HEK293 (cell line): Measurements from ENCODE around the gene SHMT2.

Experiments
- CTCF ChIA-PET: fragments of 350-600 bp; formaldehyde crosslinking; extraction: SDS; loops from one replicate; lab custom pipeline; 2021; ENCODE audit warnings: antibody characterized with exemption; lab: Yijun Ruan, JAX
- POLR2A ChIA-PET: fragments of 300-600 bp; formaldehyde crosslinking; extraction: SDS; loops from one replicate; lab custom pipeline; 2020; ENCODE audit warnings: antibody characterized with exemption, inconsistent platforms; lab: Yijun Ruan, JAX
- H3K27ac ChIP-seq: fragments of 200-500 bp; sonication (Bioruptor generic); 2 replicates; pipeline ENCODE4 v1.5.1; 2014; ENCODE audit warnings: low read depth, low read length, control low read depth, inconsistent platforms; ENCODE audit errors: extremely low read depth
- H3K36me3 ChIP-seq, 2 experiments: fragments of 200-500 bp in 1 of 2; sonication (Bioruptor generic) in 1 of 2; 1 replicate in 1 of 2; 2 replicates in 1 of 2; pipeline ENCODE4 v1.5.1; 2014 to 2017; ENCODE audit warnings: inconsistent platforms in 2 of 2, low read length in 2 of 2; ENCODE audit not compliant: control insufficient read depth in 2 of 2, insufficient read depth in 1 of 2
- H3K4me1 ChIP-seq: fragments of 200-500 bp; sonication (Bioruptor generic); 2 replicates; pipeline ENCODE4 v1.5.1; 2014; ENCODE audit warnings: mild to moderate bottlenecking, low read length, inconsistent platforms; ENCODE audit not compliant: control insufficient read depth, insufficient read depth
- H3K4me3 ChIP-seq: 2 replicates; pipeline ENCODE4 v1.5.1; 2011; ENCODE audit warnings: low read depth, mild to moderate bottlenecking, control low read depth, low read length, moderate library complexity
- H3K9me3 ChIP-seq: fragments of 200-500 bp; sonication (Bioruptor generic); 2 replicates; pipeline ENCODE4 v1.5.1; 2014; ENCODE audit warnings: low read depth, low read length, inconsistent platforms; ENCODE audit not compliant: control insufficient read depth, insufficient read depth
- HOXD13 ChIP-seq: sonication (generic); formaldehyde crosslinking; IDR thresholded peaks from 2 replicates; pipeline ENCODE4 v1.8.0; 2022; ENCODE audit warnings: missing genetic modification reagents, borderline replicate concordance
- KLF1 ChIP-seq: fragments of 450-650 bp; formaldehyde crosslinking; IDR thresholded peaks from 2 replicates; pipeline ENCODE4 v1.5.1; 2016; ENCODE audit warnings: missing biosample characterization, missing genetic modification characterization
- PRDM2 ChIP-seq: fragments of 450-650 bp; formaldehyde crosslinking; IDR thresholded peaks from 2 replicates; pipeline ENCODE4 v1.5.1; 2016; ENCODE audit warnings: missing biosample characterization, missing genetic modification characterization, borderline replicate concordance
- TSHZ1 ChIP-seq: fragments of 450-650 bp; formaldehyde crosslinking; IDR thresholded peaks from 2 replicates; pipeline ENCODE4 v1.5.1; 2016; ENCODE audit warnings: missing biosample characterization, missing genetic modification characterization, borderline replicate concordance
- ZBTB1 ChIP-seq: fragments of 450-650 bp; formaldehyde crosslinking; IDR thresholded peaks from 2 replicates; pipeline ENCODE4 v1.5.1; 2016; ENCODE audit warnings: missing biosample characterization, missing genetic modification characterization
- ZBTB10 ChIP-seq: fragments of 450-650 bp; formaldehyde crosslinking; IDR thresholded peaks from 2 replicates; pipeline ENCODE4 v1.5.1; 2016; ENCODE audit warnings: missing biosample characterization, missing genetic modification characterization
- ZFHX2 ChIP-seq: fragments of 450-650 bp; formaldehyde crosslinking; conservative IDR thresholded peaks from 2 replicates; pipeline ENCODE4 v1.5.1; 2016; ENCODE audit warnings: missing biosample characterization, missing genetic modification characterization
- ZFP3 ChIP-seq: fragments of 450-650 bp; formaldehyde crosslinking; IDR thresholded peaks from 2 replicates; pipeline ENCODE4 v1.5.1; 2016; ENCODE audit warnings: low read depth, missing biosample characterization, missing genetic modification characterization
- ZNF488 ChIP-seq: fragments of 450-650 bp; formaldehyde crosslinking; IDR thresholded peaks from 2 replicates; pipeline ENCODE4 v1.5.1; 2016; ENCODE audit warnings: missing biosample characterization, missing genetic modification characterization
- ZNF670 ChIP-seq: fragments of 450-650 bp; formaldehyde crosslinking; IDR thresholded peaks from 2 replicates; pipeline ENCODE4 v1.5.1; 2016; ENCODE audit warnings: missing biosample characterization, missing genetic modification characterization, low read depth
- ZNF837 ChIP-seq: fragments of 450-650 bp; formaldehyde crosslinking; IDR thresholded peaks from 2 replicates; pipeline ENCODE4 v1.5.1; 2016; ENCODE audit warnings: missing biosample characterization, missing genetic modification characterization

The SHMT2 gene

GRCh38 chr12:57192920-57193319, 36.6 kb upstream of the SHMT2 start (continued):
- TF ChIP-seq TSHZ1 (tag by site-specific recombination), result no peak
- no peak for TF ChIP-seq ZBTB10
- TF ChIP-seq ZNF670, result no peak

- TF ChIP-seq ZBTB1 (tag by site-specific recombination) (no peak), ZFHX2 (tag by site-specific recombination) (0 out of 2 replicates have a peak, but pooled peaks have one; percentile 37), ZNF488 (tag by site-specific recombination) (no peak), HOXD13 (CRISPR knock-in tag) (no peak), ZFP3 (no peak), TSHZ1 (tag by site-specific recombination) (no peak)
- ChIA-PET POLR2A (interaction anchor here (1.2 kb wide), 1 partner anchor 47 kb away, joined by 3 read pairs; no protein-coding TSS in a partner anchor), CTCF (interaction anchor here (0.6 to 1.5 kb wide), 6 partner anchors 20 to 500 kb away, joined by 3 to 6 read pairs (median 3); no protein-coding TSS in a partner anchor)
- H3K27ac ChIP-seq, result no peak overlapping the region
- no peak overlapping the region for H3K4me3 ChIP-seq
- H3K4me1 ChIP-seq, result no peaks in the 10 kb centered on the region
- H3K36me3 ChIP-seq, result peaks cover 9 to 100% of the 10 kb centered on the region in 2 experiments; a peak in 2 of 3 replicates
- no peaks in the 10 kb centered on the region for H3K9me3 ChIP-seq
Measured at GRCh38 chr12:57193706-57194245, 35.7 kb upstream of the SHMT2 start.

- ChIA-PET CTCF (interaction anchor here (0.7 to 1.5 kb wide), 4 partner anchors 20 to 70 kb away, joined by 3 to 6 read pairs (median 4); no protein-coding TSS in a partner anchor), POLR2A (interaction anchor here (1.2 kb wide), 1 partner anchor 47 kb away, joined by 3 read pairs; no protein-coding TSS in a partner anchor)
- Histone ChIP-seq H3K4me1 (no peaks in the 10 kb centered on the region), H3K9me3 (no peaks in the 10 kb centered on the region), H3K36me3 (peaks cover 9 to 100% of the 10 kb centered on the region in 2 experiments; a peak in 2 of 3 replicates), H3K27ac (no peak overlapping the region), H3K4me3 (no peak overlapping the region)
- TF ChIP-seq KLF1 (peak; percentile 21; the same call in 1 of the 2 replicates), ZNF837 (no peak), PRDM2 (tag by site-specific recombination) (no peak)
Measured at GRCh38 chr12:57194253-57194652, 35.3 kb upstream of the SHMT2 start.
